ENCODE measurements around the gene CLDN1. TPM values are rescaled to one million over a fixed set of nuclear protein-coding genes. Genes with fewer than 3 reads are reported as not detected.
A peak's percentile ranks its signal among the peaks of the same experiment; 100 is the strongest.

The CLDN1 gene
- total and polyA plus RNA-seq, 2 of the 13 experiments (the other 11 are each of a cell fraction or from before 2014, with no cell fraction given), result 42.7 to 51.6 TPM

- TF ChIP-seq ZNF142 (CRISPR knock-in tag; IDR thresholded peaks at IDR 0.05), result no peak
- peak; percentile 96 for TF ChIP-seq HMG20A (CRISPR knock-in tag; IDR thresholded peaks at IDR 0.05; ENCODE audit: borderline replicate concordance)
- TF ChIP-seq GATA4 (IDR thresholded peaks at IDR 0.05; ENCODE audit: borderline replicate concordance, low read depth), result peak; percentile 66; the same call in 1 of the 2 replicates
- no peak for TF ChIP-seq KLF6 (CRISPR knock-in tag; IDR thresholded peaks at IDR 0.05)
- 0 out of 2 replicates have a peak, but pooled peaks have one; percentile 35 for TF ChIP-seq ZNF205 (CRISPR knock-in tag; IDR thresholded peaks at IDR 0.05)
- peak; percentile 64; the same call in 1 of the 2 replicates for TF ChIP-seq TFE3 (CRISPR knock-in tag; IDR thresholded peaks at IDR 0.05)
- no peak for TF ChIP-seq HMGA1 (CRISPR knock-in tag; conservative IDR thresholded peaks at IDR 0.05)
- TF ChIP-seq NFE2L2 (IDR thresholded peaks at IDR 0.05; ENCODE audit: low read length), result no peak
- TF ChIP-seq AHDC1 (CRISPR knock-in tag; IDR thresholded peaks at IDR 0.05; ENCODE audit: borderline replicate concordance), result peak; percentile 99
- TF ChIP-seq ZNF501 (CRISPR knock-in tag; IDR thresholded peaks at IDR 0.05), result no peak
- TF ChIP-seq SRSF9 (IDR thresholded peaks at IDR 0.05; ENCODE audit: borderline replicate concordance, insufficient read depth, low read depth, low read length, poor library complexity, severe bottlenecking), result no peak
- TF ChIP-seq RFXAP (CRISPR knock-in tag; IDR thresholded peaks at IDR 0.05; ENCODE audit: borderline replicate concordance), result no peak
- no peak for TF ChIP-seq KDM4B (CRISPR knock-in tag; IDR thresholded peaks at IDR 0.05)
- peak; percentile 96 for TF ChIP-seq TEAD3 (CRISPR knock-in tag; optimal IDR thresholded peaks at IDR 0.05; ENCODE audit: borderline replicate concordance)
- peak; percentile 75 for TF ChIP-seq ZSCAN9 (CRISPR knock-in tag; IDR thresholded peaks at IDR 0.05; ENCODE audit: borderline replicate concordance)
- TF ChIP-seq SALL1 (CRISPR knock-in tag; IDR thresholded peaks at IDR 0.05), result peak; percentile 74; the same call in 1 of the 2 replicates
- no peak for TF ChIP-seq YY1 (IDR thresholded peaks at IDR 0.05; ENCODE audit: insufficient read depth, insufficient replicate concordance, low read depth, low read length)
- no peak for TF ChIP-seq IKZF1 (IDR thresholded peaks at IDR 0.05)
Observed at GRCh38 chr3:190307164-190307545, 15.1 kb downstream of the CLDN1 start (continued).
